H1 (cell line): ENCODE data around the gene B4GALT5. TPM values are rescaled to one million over a fixed set of nuclear protein-coding genes. Genes with fewer than 3 reads are reported as not detected.

Experiments
- TAF7 ChIP-seq: optimal IDR thresholded peaks from 2 replicates; pipeline ENCODE3; 2011; ENCODE audit warnings: low read depth, mild to moderate bottlenecking, inconsistent platforms, low read length, moderate library complexity, borderline replicate concordance
- polyA plus RNA-seq, 7 experiments: library from polyadenylated mRNA; depleted of rRNA in 3 of 7; stranded (reverse) in 5 of 7; unstranded in 2 of 7; fragments of >200 nt in 5 of 7; fragments of 200-250 nt in 2 of 7; gene quantifications; 1 replicate in 5 of 7; 2 replicates in 1 of 7; 4 replicates in 1 of 7; pipeline versions ENCODE4 v1.2.1 to v1.2.3, GENCODE V29; 2011 to 2013; ENCODE audit warnings: missing spikeins in 2 of 7, mixed read lengths in 2 of 7
- total RNA-seq: library from RNA; stranded (reverse); fragmentation: NEBNext Ultra II Directional; extraction: Animal tissue kit (Norgen Biotek cat#: 25700); gene quantifications from 2 replicates; pipeline ENCODE4 v1.2.1, GENCODE V29; 2021

The B4GALT5 gene
- total and polyA plus RNA-seq, 2 of the 8 experiments (the other 6 are each of a cell fraction or from before 2014, with no cell fraction given) = 46.5 to 75.4 TPM

GRCh38 chr20:49729780-49730179 is 16.1 kb upstream of the B4GALT5 start (continued):
- TF ChIP-seq TAF7 = no peak
